ENCODE measurements around the gene SENP1. TPM values are rescaled to one million over a fixed set of nuclear protein-coding genes. Genes with fewer than 3 reads are reported as not detected.

The SENP1 gene
- total RNA-seq, 4 donors from 2014 or later = 2.2 to 20.3 (median 10.5) TPM

DNA sequence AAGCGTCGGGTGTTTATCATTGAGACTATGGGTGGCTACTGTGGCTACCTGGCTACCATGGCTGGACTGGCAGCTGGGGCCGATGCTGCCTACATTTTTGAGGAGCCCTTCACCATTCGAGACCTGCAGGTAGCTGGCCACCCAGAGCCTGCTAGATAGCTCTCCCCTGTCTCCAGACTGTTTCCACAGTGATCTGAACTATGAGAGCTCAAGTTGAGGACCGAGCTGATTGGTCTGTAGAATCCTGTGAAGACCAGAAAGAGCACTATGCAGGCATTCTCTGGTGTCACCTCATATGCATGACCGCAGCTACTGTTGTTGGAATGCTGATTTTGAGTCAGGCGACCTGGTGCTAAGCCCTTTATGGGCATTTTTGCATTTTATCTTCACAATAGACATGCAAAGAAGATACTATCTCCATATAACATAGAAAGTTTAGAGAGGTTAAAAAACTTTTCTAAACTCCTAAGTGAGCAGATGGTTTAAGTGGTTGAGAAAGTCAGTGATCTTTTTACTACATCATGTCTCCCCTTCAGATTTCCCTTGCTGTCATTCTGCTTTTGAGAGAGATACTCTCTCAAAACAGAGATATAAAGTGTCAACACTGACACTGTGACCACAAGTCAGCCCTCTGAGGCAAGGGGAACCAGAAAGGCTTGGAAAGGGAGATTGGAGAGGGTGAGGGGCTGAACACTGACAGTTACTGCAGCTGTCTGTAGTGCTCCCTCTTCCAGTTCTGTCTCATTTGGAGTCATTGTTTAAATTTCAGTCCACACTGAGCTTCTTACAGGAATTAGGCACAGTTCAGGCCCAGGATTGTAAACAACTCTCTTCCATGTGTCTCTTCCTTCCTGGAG, 37.2 kb upstream of the SENP1 start:
- intact Hi-C loops (cut with DNase I; ENCODE audit: low total_unique reads) (no loop called here), in situ Hi-C loops (cut with MboI; ENCODE audit: low pct_ligation_motif_present in 1 of 4, low pct_unique_long_range_greater_than_20kb in 1 of 4, low sequenced_read_pairs in 3 of 4) (no loop called here)
- Histone ChIP-seq H3K4me3 (no peak overlapping the region), H3K27me3 (no peaks in the 10 kb centered on the region), H3K4me1 (no peaks in the 10 kb centered on the region), H3K36me3 (peaks cover 0 to 41% (median 18%) of the 10 kb centered on the region in 4 donors), H3K9me3 (no peaks in the 10 kb centered on the region), H3K27ac (no peak overlapping the region)
- 84 to 100% methylated on average over 1 to 7 of the region's 7 CpGs for WGBS, 2 donors (ENCODE audit: low coverage in 1 of 2)
- DNase-seq = no peak
- no peak for TF ChIP-seq POLR2A (IDR thresholded peaks at IDR 0.05)
- TF ChIP-seq CTCF (IDR thresholded peaks at IDR 0.05) = no peak
- no peak for TF ChIP-seq POLR2AphosphoS5 (IDR thresholded peaks at IDR 0.05)
- TF ChIP-seq EP300 (IDR thresholded peaks at IDR 0.05; ENCODE audit: low read depth) = no peak

DNA sequence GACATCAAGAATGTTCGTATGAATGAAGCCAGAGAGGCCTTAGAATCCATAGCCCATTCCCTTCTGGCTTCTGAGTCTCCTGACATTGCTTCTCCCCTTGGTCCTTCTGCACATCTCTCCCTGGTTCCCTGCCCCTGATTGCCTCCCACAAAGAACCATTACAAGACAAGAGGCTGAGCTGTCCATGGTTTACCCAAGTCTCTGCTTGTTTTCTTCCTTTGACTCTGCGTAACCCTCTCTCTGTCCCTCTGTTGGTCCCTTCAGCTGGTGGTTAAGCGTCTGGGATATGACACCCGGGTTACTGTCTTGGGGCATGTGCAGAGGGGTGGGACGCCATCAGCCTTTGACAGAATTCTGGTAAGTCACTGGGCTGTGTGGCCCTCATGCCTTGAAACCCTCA, 29.1 kb upstream of the SENP1 start:
- H3K4me3 ChIP-seq = no peak overlapping the region
- peaks cover 0 to 42% (median 17%) of the 10 kb centered on the region in 4 donors for H3K36me3 ChIP-seq
- WGBS, 2 donors (ENCODE audit: low coverage in 1 of 2) = 83 to 92% methylated on average over 2 to 5 of the region's 5 CpGs
- no peaks in the 10 kb centered on the region for H3K9me3 ChIP-seq
- intact Hi-C loops (cut with DNase I; ENCODE audit: low total_unique reads) = no loop called here
- H3K4me1 ChIP-seq = no peaks in the 10 kb centered on the region
- no peak for DNase-seq
- no peak overlapping the region for H3K27ac ChIP-seq
- in situ Hi-C loops (cut with MboI; ENCODE audit: low pct_ligation_motif_present in 1 of 4, low pct_unique_long_range_greater_than_20kb in 1 of 4, low sequenced_read_pairs in 3 of 4) = no loop called here
- no peaks in the 10 kb centered on the region for H3K27me3 ChIP-seq
- TF ChIP-seq POLR2A (IDR thresholded peaks at IDR 0.05) (no peak), EP300 (IDR thresholded peaks at IDR 0.05; ENCODE audit: low read depth) (no peak), POLR2AphosphoS5 (IDR thresholded peaks at IDR 0.05) (no peak), CTCF (IDR thresholded peaks at IDR 0.05) (no peak)

GRCh38 chr12:48132826-48133225, 26.9 kb upstream of the SENP1 start:
- WGBS, 2 donors (ENCODE audit: low coverage in 1 of 2) = 95% methylated on average over 14 of the region's 14 CpGs; no CpG with 5 or more reads in 1 of the 2 donors
- Histone ChIP-seq H3K27ac (no peak overlapping the region), H3K27me3 (no peaks in the 10 kb centered on the region), H3K4me1 (no peaks in the 10 kb centered on the region), H3K4me3 (no peak overlapping the region), H3K36me3 (peaks cover 0 to 40% (median 17%) of the 10 kb centered on the region in 4 donors), H3K9me3 (no peaks in the 10 kb centered on the region)
- no peak for DNase-seq
- intact Hi-C loops (cut with DNase I; ENCODE audit: low total_unique reads) (no loop called here), in situ Hi-C loops (cut with MboI; ENCODE audit: low pct_ligation_motif_present in 1 of 4, low pct_unique_long_range_greater_than_20kb in 1 of 4, low sequenced_read_pairs in 3 of 4) (no loop called here)
- no peak for TF ChIP-seq EP300 (IDR thresholded peaks at IDR 0.05; ENCODE audit: low read depth)
- no peak for TF ChIP-seq CTCF (IDR thresholded peaks at IDR 0.05)

DNA sequence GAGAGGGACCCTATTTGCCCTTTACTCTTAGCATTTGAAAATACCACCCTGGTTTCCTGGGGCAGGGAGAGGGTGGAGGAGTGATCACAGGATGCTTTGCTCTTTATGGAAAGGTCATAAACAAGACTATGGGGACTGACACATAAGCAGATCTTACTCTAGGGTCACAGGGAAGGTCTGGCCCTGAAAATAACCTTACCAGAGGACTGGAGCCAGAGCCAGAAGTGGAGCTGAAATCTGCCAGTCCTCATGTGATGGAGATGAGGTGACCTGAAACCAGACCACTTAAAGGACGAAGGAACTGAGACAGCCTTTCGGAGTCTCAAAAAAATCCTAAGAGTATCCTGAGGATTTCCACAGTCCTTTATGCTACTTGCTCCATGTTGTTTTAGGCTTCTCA, 25.6 kb upstream of the SENP1 start:
- H3K36me3 ChIP-seq = peaks cover 0 to 38% (median 17%) of the 10 kb centered on the region in 4 donors
- intact Hi-C loops (cut with DNase I; ENCODE audit: low total_unique reads) = no loop called here
- H3K9me3 ChIP-seq = no peaks in the 10 kb centered on the region
- in situ Hi-C loops (cut with MboI; ENCODE audit: low pct_ligation_motif_present in 1 of 4, low pct_unique_long_range_greater_than_20kb in 1 of 4, low sequenced_read_pairs in 3 of 4) = no loop called here
- no peaks in the 10 kb centered on the region for H3K27me3 ChIP-seq
- no peak for TF ChIP-seq EP300 (IDR thresholded peaks at IDR 0.05; ENCODE audit: low read depth)
- TF ChIP-seq POLR2A (IDR thresholded peaks at IDR 0.05) = no peak
- TF ChIP-seq CTCF (IDR thresholded peaks at IDR 0.05) = no peak
- TF ChIP-seq POLR2AphosphoS5 (IDR thresholded peaks at IDR 0.05) = no peak
- WGBS, 2 donors (ENCODE audit: low coverage in 1 of 2) = 98 to 100% methylated on average over 1 to 2 of the region's 2 CpGs
- DNase-seq = no peak
- H3K4me1 ChIP-seq = no peaks in the 10 kb centered on the region
- no peak overlapping the region for H3K27ac ChIP-seq
- H3K4me3 ChIP-seq = no peak overlapping the region
